ENCODE measurements around the gene AMOTL2. TPM values are rescaled to one million over a fixed set of nuclear protein-coding genes. Genes with fewer than 3 reads are reported as not detected.

Gene AMOTL2
- total and polyA plus RNA-seq, 4 donors: 4.2 to 16.7 (median 9.4) TPM

DNA sequence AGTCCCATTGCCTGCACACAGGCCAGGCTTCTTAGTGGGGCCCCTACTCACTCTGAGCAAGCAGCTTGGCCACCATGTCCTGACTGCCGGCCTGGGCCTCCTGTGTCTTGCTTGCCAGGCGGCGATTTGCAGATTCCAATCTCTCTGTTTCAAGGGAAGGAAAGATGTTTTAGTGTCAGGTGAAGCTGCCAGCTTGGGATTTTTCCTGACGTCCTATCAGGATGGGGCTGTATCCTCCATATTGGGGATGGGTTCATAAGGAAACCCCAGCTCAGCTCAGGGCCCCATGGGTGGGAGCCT lies 8.5 kb downstream of the AMOTL2 start:
- H3K27ac ChIP-seq (ENCODE audit: low read depth in 1 of 2, low read length in 2 of 2): no peak overlapping the region
- H3K36me3 ChIP-seq (ENCODE audit: control insufficient read depth in 4 of 4, insufficient read depth in 3 of 4, low read depth in 1 of 4, low read length in 3 of 4): peaks cover 12 to 58% (median 37%) of the 10 kb centered on the region in 4 donors
- H3K4me1 ChIP-seq (ENCODE audit: control insufficient read depth in 4 of 4, insufficient read depth in 4 of 4, low read length in 3 of 4): peaks cover 5 to 55% (median 41%) of the 10 kb centered on the region in 4 donors
- no peak overlapping the region for H3K9ac ChIP-seq (ENCODE audit: low read depth in 1 of 2, low read length in 2 of 2)
- no peak overlapping the region for H3K4me3 ChIP-seq (ENCODE audit: low read depth in 1 of 3, low read length in 3 of 3)
- no peak for DNase-seq (ENCODE audit: low spot score)
- no peaks in the 10 kb centered on the region for H3K27me3 ChIP-seq (ENCODE audit: control insufficient read depth in 4 of 4, insufficient read depth in 4 of 4, low read length in 3 of 4)
- H3K9me3 ChIP-seq (ENCODE audit: control insufficient read depth in 4 of 4, low read length in 3 of 4): no peaks in the 10 kb centered on the region
- WGBS: 93% methylated on average over 4 of the region's 4 CpGs
- TF ChIP-seq EGR1 (IDR thresholded peaks at IDR 0.05; ENCODE audit: low read depth in 2 of 2): no peak
- TF ChIP-seq FOXA2 (IDR thresholded peaks at IDR 0.05): no peak
- no peak for TF ChIP-seq SP1 (IDR thresholded peaks at IDR 0.05)
- TF ChIP-seq, protein P1, sequence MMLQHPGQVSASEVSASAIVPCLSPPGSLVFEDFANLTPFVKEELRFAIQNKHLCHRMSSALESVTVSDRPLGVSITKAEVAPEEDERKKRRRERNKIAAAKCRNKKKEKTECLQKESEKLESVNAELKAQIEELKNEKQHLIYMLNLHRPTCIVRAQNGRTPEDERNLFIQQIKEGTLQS (IDR thresholded peaks at IDR 0.05): no peak
- TF ChIP-seq RAD21 (IDR thresholded peaks at IDR 0.05): no peak
- TF ChIP-seq CTCF (IDR thresholded peaks at IDR 0.05; ENCODE audit: low read depth, low read length, missing input control): no peak
- no peak for TF ChIP-seq HNF4A (conservative IDR thresholded peaks at IDR 0.05)
- no peak for TF ChIP-seq YY1 (IDR thresholded peaks at IDR 0.05)
- no peak for TF ChIP-seq TAF1 (conservative IDR thresholded peaks at IDR 0.05)
- TF ChIP-seq GABPA (IDR thresholded peaks at IDR 0.05 in 1 of 2, conservative IDR thresholded peaks at IDR 0.05 in 1 of 2): no peak

GRCh38 chr3:134364936-134365765 lies 9.1 kb downstream of the AMOTL2 start:
- Histone ChIP-seq H3K4me1 (ENCODE audit: control insufficient read depth in 4 of 4, insufficient read depth in 4 of 4, low read length in 3 of 4) (peaks cover 4 to 52% (median 36%) of the 10 kb centered on the region in 4 donors), H3K9me3 (ENCODE audit: control insufficient read depth in 4 of 4, low read length in 3 of 4) (no peaks in the 10 kb centered on the region), H3K4me3 (ENCODE audit: low read depth in 1 of 3, low read length in 3 of 3) (no peak overlapping the region), H3K27ac (ENCODE audit: low read depth in 1 of 2, low read length in 2 of 2) (peak overlapping the region in 1 of 2 donors; percentile 49), H3K9ac (ENCODE audit: low read depth in 1 of 2, low read length in 2 of 2) (no peak overlapping the region), H3K36me3 (ENCODE audit: control insufficient read depth in 4 of 4, insufficient read depth in 3 of 4, low read depth in 1 of 4, low read length in 3 of 4) (peaks cover 16 to 59% (median 37%) of the 10 kb centered on the region in 4 donors), H3K27me3 (ENCODE audit: control insufficient read depth in 4 of 4, insufficient read depth in 4 of 4, low read length in 3 of 4) (no peaks in the 10 kb centered on the region)
- TF ChIP-seq NR2F2 (IDR thresholded peaks at IDR 0.05) (no peak), EGR1 (IDR thresholded peaks at IDR 0.05; ENCODE audit: low read depth in 2 of 2) (no peak), SP1 (IDR thresholded peaks at IDR 0.05) (no peak), HNF4A (conservative IDR thresholded peaks at IDR 0.05) (no peak), RAD21 (IDR thresholded peaks at IDR 0.05) (no peak), TAF1 (conservative IDR thresholded peaks at IDR 0.05) (no peak), CTCF (IDR thresholded peaks at IDR 0.05; ENCODE audit: low read depth, low read length, missing input control) (no peak), GABPA (IDR thresholded peaks at IDR 0.05 in 1 of 2, conservative IDR thresholded peaks at IDR 0.05 in 1 of 2) (no peak), MAX (IDR thresholded peaks at IDR 0.05) (no peak), FOXA1 (IDR thresholded peaks at IDR 0.05) (no peak), YY1 (IDR thresholded peaks at IDR 0.05) (no peak), REST (IDR thresholded peaks at IDR 0.05) (no peak), RXRA (IDR thresholded peaks at IDR 0.05) (no peak), HNF4G (IDR thresholded peaks at IDR 0.05) (no peak)
- TF ChIP-seq, protein P1 (IDR thresholded peaks at IDR 0.05): no peak
- no peak for DNase-seq (ENCODE audit: low spot score)
- 75% methylated on average over 8 of the region's 8 CpGs for WGBS
